ENCODE data around the gene CACNA1E. TPM values are rescaled to one million over a fixed set of nuclear protein-coding genes. Genes with fewer than 3 reads are reported as not detected.

CACNA1E gene
- total RNA-seq, 1 experiment from 2014 or later, result 0.46 TPM

- H3K27me3 Mint-ChIP-seq (ENCODE audit: low read depth), result peaks cover 4% of the 10 kb centered on the region
- no peak overlapping the region for H4K8ac ChIP-seq (replicated peaks; ENCODE audit: insufficient read length, low read depth, low read length)
- H3K4ac ChIP-seq (ENCODE audit: low read depth, low read length), result no peak overlapping the region
- no peaks in the 10 kb centered on the region for H3K23me2 ChIP-seq (ENCODE audit: insufficient read length, low read depth, low read length, poor library complexity, severe bottlenecking)
- H4K5ac ChIP-seq (ENCODE audit: insufficient read length, low read depth, low read length), result no peak overlapping the region
- no peak overlapping the region for H3K4me2 ChIP-seq (ENCODE audit: insufficient read depth, insufficient read length, low read length)
- H2AK5ac ChIP-seq (ENCODE audit: insufficient read length, low read length), result no peak overlapping the region
- H3K9ac ChIP-seq (ENCODE audit: extremely low read depth, insufficient read length, low read length), result no peak overlapping the region
- H3T11ph ChIP-seq (ENCODE audit: low read length), result no peak overlapping the region
- H3K14ac ChIP-seq (ENCODE audit: insufficient read depth, low read length), result no peak overlapping the region
- H2BK12ac ChIP-seq (ENCODE audit: insufficient read length, low read depth, low read length), result no peak overlapping the region
- H3K23ac ChIP-seq (ENCODE audit: insufficient read length, low read depth, low read length), result no peak overlapping the region
- no peaks in the 10 kb centered on the region for H3K4me1 ChIP-seq (ENCODE audit: insufficient read depth, low read length)
- DNase-seq, result no peak
- H3K36me3 Mint-ChIP-seq (ENCODE audit: insufficient read depth in 1 of 3, low read depth in 3 of 3), result no peaks in the 10 kb centered on the region; a peak in 1 of 7 replicates
- H3K27ac Mint-ChIP-seq, result no peak overlapping the region
- no peak overlapping the region for H2BK15ac ChIP-seq (ENCODE audit: low read depth, low read length)
- H2AFZ ChIP-seq (ENCODE audit: low read length), result no peak overlapping the region
- H2BK5ac ChIP-seq (ENCODE audit: insufficient read length, low read length), result no peak overlapping the region
- H3K79me2 ChIP-seq (ENCODE audit: insufficient read depth, low read length), result no peaks in the 10 kb centered on the region
- no peak overlapping the region for H3K18ac ChIP-seq (ENCODE audit: insufficient read length, low read depth, low read length)
- no peaks in the 10 kb centered on the region for H3K9me3 Mint-ChIP-seq
- no CpG with 5 or more reads among the region's 1 CpG for WGBS (ENCODE audit: extremely low coverage, insufficient read length, low lambda C conversion rate)
- no peak overlapping the region for H2BK120ac ChIP-seq (ENCODE audit: low read depth, low read length, poor library complexity, severe bottlenecking)
- no peak overlapping the region for H4K91ac ChIP-seq (ENCODE audit: insufficient read length, low read depth, low read length)
- H3K4me3 Mint-ChIP-seq, result no peak overlapping the region
- peaks cover 0 to 12% of the 10 kb centered on the region in 2 experiments; a peak in 2 of 4 replicates for H3K4me1 Mint-ChIP-seq
- H3K79me1 ChIP-seq (ENCODE audit: insufficient read depth, low read depth, low read length, poor library complexity, severe bottlenecking), result no peaks in the 10 kb centered on the region
- H4K20me1 ChIP-seq (ENCODE audit: control insufficient read depth, insufficient read depth, insufficient read length), result no peaks in the 10 kb centered on the region
- no peak for TF ChIP-seq CTCF (conservative IDR thresholded peaks at IDR 0.05)
- H3K27ac ChIP-seq (ENCODE audit: insufficient read length, low read depth, low read length), result no peak overlapping the region
- H2BK20ac ChIP-seq (ENCODE audit: low read depth, low read length, poor library complexity, severe bottlenecking), result no peak overlapping the region
- no peak overlapping the region for H3K56ac ChIP-seq (ENCODE audit: insufficient read length, low read depth, low read length)
- no peaks in the 10 kb centered on the region for H3K9me3 ChIP-seq (ENCODE audit: control insufficient read depth, low read depth, low read length)
- H3K27me3 ChIP-seq (ENCODE audit: insufficient read depth, low read length), result no peaks in the 10 kb centered on the region
These were observed 149.2 kb downstream of the CACNA1E start for GRCh38 chr1:181632492-181632891.
